GM21423 (cell line): Measurements from ENCODE around the gene CELSR1.
"Not testable (repeated sequence)": the region's sequence is repeated elsewhere in the genome, so short reads cannot be mapped to it uniquely, and the experiment has no call there.

Source experiments
- ATAC-seq: cut with Tn5 transposase; IDR thresholded peaks from one replicate; pipeline ENCODE4 v1.9.1; 2021; ENCODE audit warnings: mild to moderate bottlenecking, moderate library complexity; ENCODE audit not compliant: unreplicated experiment

Gene CELSR1

GRCh38 chr22:46406791-46407190 lies 130.6 kb downstream of the CELSR1 start:
- ATAC-seq: no peak

GRCh38 chr22:46406349-46406748 lies 131.1 kb downstream of the CELSR1 start:
- ATAC-seq: no peak

DNA sequence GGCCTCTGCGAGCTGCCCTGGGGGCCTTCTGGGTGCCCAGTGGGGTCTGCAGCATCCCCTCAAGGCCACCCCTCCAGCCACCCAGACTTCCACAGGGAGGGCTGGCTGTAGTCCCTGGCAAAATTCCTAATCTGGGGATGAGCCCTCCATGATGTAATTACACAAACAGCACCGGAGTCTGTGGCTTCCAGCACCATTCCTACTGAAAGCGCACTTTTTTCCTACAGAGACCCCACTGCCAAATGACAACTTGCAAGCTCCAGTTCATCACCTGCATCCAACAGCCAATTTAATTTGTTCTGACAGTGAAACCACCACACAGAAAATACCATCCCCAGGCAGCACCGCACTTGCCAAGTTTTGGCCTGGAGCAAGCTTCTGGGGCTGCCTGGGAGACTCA lies 131.5 kb downstream of the CELSR1 start:
- no peak for ATAC-seq

DNA sequence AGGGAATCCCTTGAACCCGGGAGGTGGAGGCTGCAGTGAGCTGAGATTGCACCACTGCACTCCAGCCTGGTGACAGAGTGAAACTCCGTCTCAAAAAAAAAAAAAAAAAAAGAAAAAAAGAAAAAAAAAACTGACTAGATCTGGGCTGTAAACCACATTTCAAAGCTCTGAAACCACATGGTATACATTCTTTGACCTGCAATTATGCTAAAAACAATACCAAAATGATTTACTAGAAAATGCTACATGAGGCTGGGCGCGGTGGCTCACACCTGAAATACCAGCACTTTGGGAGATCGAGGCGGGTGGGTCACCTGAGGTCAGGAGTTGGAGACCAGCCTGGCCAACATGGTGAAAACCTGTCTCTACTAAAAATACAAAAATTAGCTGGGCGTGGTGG lies 133.5 kb downstream of the CELSR1 start:
- not testable (repeated sequence) for ATAC-seq

DNA sequence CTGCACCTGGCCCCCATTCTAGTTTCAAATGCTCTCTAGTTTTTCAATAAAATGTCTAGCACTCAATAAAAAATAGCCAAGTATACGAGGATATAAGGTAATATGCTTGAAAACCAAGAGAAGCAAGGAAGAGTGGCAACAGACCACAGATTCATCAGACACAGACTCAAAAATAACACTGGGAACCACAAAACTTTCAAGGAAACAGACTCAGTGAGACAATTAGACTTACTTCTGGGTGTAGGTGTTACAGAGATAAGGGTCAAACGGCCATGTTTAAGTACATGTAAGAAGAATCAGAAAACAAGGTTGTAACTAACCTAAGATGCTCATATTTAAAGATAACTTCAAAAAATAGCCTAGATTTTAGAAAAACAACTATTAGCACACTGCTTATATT lies 134.9 kb downstream of the CELSR1 start:
- no peak for ATAC-seq

GRCh38 chr22:46401370-46401769 lies 136.1 kb downstream of the CELSR1 start:
- ATAC-seq: no peak

GRCh38 chr22:46399251-46400024 lies 138.0 kb downstream of the CELSR1 start:
- no peak for ATAC-seq

GRCh38 chr22:46397951-46398350 lies 139.5 kb downstream of the CELSR1 start:
- ATAC-seq: no peak

DNA sequence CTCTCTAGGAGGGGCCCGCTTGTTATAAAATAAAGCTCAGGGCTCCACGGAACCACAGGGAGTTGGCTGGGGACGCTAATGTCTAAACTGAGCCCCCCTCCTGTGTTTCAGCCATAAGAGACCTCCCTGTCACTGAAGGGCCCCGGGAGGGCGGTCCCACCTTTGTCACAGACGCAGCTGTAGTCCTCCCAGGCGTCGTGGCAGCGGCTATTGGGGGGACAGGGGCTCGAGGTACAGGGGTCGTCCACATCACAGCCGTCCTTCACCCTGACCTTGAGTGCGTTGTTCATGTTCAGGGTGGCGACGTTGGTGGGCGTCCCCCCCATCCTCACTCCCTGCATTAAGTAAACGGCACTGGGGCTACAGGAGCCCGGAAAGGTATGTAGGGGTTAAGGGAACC lies 139.9 kb downstream of the CELSR1 start:
- ATAC-seq: no peak

DNA sequence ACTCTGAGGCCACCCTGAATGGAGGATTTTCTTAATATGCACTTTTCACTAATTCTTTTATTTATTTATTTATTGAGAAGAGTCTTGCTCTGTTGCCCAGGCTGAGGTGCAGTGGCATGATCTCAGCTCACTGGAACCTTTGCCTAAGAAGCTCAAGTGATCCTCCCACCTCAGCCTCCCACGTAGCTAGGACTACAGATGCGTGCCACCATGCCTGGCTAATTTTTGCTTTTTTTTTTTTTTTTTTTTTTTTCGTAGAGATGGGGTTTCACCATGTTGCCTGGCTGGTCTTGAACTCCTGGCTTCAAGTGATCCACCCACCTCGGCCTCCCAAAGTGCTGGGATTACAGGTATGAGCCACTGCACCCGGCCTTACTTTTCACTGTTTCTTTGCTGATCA lies 140.4 kb downstream of the CELSR1 start:
- ATAC-seq: not testable (repeated sequence)

DNA sequence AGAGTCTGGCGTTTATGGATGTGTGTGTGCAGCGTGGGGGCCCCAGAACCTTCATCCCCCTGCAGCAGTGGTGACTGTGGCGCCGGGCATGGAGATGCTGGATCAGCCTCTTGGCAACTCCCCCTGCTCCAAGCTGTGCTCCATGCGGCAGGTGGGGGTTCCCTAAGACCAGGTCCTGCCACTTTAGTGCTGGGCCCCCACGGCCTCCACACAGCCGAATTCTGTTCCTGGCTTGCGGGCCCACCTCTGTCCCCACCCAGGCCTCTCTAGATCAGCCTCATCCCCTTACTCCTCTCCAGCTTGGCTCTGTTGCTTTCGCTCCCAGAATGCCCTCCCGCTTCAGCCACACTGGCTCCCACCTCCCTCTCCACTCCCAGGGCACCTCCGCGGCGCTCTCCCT lies 142.3 kb downstream of the CELSR1 start:
- no peak for ATAC-seq

GRCh38 chr22:46394622-46395021 lies 142.8 kb downstream of the CELSR1 start:
- no peak for ATAC-seq

GRCh38 chr22:46393873-46394272 lies 143.5 kb downstream of the CELSR1 start:
- no peak for ATAC-seq

GRCh38 chr22:46392137-46392844 lies 145.1 kb downstream of the CELSR1 start:
- no peak for ATAC-seq

DNA sequence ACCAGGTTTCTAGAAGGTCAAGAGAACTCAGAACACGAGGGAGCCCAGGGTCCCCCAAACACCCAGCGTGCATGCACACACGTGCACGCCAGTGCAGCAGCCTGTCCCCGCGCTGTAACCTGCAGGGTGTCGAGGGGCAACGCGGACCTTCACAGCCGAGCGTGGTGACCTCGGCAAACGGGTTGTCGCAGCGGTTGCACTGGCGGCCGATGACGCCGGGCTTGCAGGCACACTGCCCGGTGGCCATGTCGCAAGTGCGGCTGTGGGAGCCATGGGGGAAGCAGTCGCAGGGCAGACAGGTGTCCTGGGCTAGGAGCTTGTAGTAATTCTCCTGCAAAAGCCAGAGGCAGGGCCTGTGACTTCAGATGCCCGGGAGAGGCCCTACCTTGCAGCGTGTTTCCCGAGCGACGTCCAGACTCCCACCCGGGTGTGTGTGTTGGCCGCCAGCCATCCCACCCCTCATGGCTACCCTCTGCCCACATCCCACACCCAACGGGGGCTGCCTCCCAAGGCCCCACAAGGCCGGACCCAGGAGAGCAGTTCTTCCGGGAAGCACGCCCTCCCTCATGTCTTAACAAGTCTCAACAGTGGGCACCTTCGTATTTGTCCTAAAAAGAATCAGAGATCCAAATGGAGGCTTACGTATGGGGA lies 145.8 kb downstream of the CELSR1 start:
- no peak for ATAC-seq

- no peak for ATAC-seq
Measured at GRCh38 chr22:46390652-46391301, 146.6 kb downstream of the CELSR1 start.

GRCh38 chr22:46390105-46390651 lies 147.2 kb downstream of the CELSR1 start:
- ATAC-seq: no peak

DNA sequence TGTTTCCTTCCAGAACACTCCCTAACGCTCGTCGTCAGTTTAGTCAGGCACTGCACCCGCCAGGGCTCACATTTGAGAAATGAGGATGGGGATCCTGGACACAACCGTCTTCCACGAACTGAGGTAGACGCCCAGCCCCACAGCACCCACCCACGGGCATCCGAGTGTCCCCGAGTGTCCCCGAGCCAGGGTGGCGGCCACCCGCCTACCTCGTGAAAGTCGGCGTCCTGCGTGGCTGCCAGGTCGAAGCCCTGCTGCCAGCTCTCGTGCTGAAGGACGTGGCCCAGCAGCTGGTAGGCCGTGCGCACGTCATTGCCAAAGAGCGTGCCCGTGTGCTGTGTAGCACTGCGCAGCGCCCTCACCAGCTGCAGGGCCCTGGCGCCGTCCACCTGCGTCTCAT lies 148.3 kb downstream of the CELSR1 start:
- no peak for ATAC-seq

GRCh38 chr22:46388647-46389046 lies 148.8 kb downstream of the CELSR1 start:
- ATAC-seq: no peak

- ATAC-seq: no peak
Measured at GRCh38 chr22:46387748-46388147, 149.7 kb downstream of the CELSR1 start.

GRCh38 chr22:46386312-46386711 lies 151.1 kb downstream of the CELSR1 start:
- no peak for ATAC-seq
